Measurements from ENCODE around the gene GUCY2C.
"Not testable (repeated sequence)": the region's sequence is repeated elsewhere in the genome, so short reads cannot be mapped to it uniquely, and the experiment has no call there.

The GUCY2C gene

DNA sequence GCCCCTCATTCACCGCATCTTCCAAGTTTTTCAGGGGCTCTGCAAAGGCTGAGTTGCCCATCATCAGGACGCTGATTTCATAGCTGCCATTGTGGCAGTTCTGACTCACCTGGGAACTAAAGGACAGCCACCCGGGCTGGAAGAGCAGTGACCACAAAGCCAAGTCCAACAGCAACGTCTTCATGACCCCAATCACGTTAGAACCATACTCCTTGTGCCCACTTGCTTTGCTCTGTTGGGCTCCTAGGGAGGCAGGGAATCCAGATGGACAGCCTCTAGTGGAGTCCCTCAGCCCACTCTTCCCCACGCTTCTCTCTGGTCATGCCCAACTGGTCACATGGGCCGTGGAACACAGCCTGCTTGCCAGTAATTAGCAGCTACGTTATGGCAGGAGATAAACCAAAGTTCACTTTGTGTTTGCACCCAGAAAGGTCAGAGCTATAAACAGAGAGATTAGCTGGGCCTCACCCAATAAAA is at the start of gene GUCY2C:
Gene GUCY2C, minus strand, starts transcription at position 335 of the 477 bp plus-strand sequence. Its CDS starts 151 bp downstream, at position 184.
- no peak for DNase-seq

DNA sequence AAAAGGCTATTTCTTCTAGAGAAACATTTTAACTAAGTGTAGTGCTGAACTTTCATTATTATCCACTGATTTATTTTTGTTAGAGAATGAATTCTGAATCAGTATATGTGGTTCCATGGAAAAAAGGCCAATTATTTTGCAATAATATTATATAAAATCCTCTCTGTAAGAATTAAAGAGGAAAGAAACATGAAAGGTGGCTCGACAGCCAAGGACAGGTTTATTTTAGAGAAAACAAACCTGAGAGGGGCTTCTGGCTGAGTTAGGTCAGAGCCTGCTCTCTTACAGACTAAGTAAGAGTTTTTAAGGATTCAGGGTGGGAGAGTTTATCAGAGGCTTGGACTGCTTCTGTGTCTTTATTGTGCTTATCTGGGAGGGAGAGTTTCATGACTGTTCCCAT is 46.7 kb upstream of the GUCY2C start:
- no peak for DNase-seq

DNA sequence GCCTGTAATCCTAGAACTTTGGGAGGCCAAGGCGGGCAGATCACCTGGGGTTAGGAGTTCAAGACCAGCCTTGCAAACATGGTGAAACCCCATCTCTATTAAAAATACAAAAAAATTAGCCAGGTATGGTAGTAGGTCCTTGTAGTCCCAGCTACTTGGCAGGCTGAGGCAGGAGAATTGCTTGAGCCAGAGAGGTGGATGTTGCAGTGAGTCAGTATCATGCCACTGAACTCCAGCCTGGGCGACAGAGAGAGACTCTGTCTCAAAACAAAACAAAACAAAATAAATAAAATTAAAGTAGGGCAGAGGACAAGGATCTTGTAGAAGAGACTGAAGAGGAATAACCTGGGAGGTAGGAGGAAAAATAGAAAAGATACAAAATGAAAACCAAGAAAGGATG is 45.5 kb upstream of the GUCY2C start:
- DNase-seq = no peak

- DNase-seq = no peak
Measured at GRCh38 chr12:14741153-14741552, 44.8 kb upstream of the GUCY2C start.

- DNase-seq = not testable (repeated sequence)
Measured at GRCh38 chr12:14736441-14736840, 40.0 kb upstream of the GUCY2C start.

DNA sequence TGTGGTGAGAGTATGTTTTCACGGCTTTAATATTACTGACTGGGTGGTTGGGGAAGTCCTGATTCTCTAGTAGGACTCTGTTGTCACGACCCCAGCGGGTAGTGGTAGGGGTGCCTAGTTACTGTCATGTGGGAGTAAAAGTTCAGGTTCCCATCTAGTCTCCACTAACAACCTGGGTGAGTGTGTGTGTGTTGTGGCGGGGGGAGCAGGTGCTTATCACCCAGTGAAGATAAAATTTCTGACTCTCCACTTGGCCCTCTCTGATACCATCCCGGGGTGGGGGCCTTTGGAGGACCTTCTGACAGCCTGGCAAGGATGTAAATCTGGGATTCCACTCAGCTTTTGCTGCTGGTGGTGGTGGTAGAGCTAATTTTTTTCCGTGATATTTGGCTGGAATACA is 35.4 kb upstream of the GUCY2C start:
- DNase-seq = no peak

- DNase-seq = no peak
Measured at GRCh38 chr12:14729586-14729985, 33.2 kb upstream of the GUCY2C start.

GRCh38 chr12:14723763-14724162 is 27.4 kb upstream of the GUCY2C start:
- peak; percentile 50 to 51 for DNase-seq

DNA sequence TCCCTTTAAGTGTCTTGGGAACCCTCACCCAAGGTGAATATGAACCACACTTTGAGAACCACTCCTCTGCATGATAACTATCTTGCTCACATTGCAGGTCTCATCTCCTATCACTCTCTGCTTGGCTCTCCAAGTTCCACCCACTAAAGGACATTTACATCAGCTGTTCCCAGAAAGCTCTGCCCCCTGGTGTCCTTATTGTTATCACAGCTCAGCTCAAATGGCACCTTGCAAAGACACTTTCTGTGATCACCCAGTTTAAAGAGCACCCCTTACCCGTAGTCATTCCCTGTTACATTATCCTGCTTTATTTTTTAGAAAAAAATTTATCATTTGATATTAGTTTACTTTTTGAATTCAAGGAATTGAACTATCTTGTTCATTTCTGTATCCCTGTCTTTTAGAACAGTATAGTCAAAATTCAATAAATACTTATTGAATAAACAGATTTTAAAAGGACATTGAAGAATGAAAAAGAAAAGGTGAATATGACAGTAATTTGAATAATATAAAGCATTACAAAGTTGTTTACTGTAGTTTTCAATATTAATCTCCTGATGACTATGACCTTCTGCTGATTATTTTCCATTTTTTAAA is 20.5 kb upstream of the GUCY2C start:
- DNase-seq = peak; percentile 18 to 32

DNA sequence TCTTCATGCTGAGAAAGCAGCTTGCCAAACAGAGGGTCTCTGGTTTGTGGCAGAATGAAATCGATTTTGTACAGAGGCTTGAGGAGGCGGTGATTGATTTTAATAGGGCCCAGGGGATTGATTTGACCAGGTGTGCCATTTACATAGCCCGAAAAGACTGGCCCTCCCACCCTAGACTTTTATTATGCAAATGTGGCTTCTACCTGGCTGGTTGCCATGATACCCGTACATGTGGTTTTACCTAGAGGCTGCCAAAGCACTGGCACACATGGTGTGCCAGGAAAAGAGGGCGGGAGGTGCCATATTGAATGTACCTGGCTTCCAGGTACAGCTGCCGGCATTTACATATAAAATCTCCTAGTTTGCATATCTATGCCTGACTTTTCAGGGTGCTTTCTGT is 18.0 kb upstream of the GUCY2C start:
- no peak for DNase-seq

DNA sequence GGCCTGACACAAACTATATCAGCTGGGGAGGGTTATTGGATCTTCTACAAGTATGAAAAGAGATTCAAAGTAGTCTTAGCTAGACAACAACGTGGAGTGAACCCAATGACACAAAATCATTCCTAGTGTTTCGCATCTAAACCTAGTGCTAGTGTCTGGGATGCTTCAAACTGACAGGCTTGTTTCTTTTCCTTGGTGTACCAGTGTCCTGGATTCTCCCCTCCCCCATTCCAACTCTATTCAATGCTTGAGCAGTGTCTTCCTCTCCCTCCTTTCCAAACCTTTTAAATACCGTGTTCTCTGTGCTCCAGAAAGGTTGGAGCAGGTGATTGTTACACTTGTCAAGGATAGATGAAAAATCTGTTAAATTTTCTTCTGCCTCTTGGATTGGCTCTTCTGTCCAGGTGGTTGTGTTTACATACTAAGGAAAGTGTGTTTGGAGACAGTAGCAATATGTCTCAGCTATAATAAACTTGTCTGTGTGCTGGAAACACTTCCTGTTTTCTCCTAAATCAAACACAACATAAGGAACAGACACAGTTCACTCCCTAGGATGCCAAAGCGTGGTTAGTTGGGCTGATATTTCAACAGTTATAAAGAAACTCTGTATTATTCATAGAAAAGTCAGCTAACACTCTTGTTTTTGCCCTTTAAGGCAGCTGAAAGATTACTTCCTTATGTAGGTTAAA is 14.4 kb upstream of the GUCY2C start:
- DNase-seq = no peak

DNA sequence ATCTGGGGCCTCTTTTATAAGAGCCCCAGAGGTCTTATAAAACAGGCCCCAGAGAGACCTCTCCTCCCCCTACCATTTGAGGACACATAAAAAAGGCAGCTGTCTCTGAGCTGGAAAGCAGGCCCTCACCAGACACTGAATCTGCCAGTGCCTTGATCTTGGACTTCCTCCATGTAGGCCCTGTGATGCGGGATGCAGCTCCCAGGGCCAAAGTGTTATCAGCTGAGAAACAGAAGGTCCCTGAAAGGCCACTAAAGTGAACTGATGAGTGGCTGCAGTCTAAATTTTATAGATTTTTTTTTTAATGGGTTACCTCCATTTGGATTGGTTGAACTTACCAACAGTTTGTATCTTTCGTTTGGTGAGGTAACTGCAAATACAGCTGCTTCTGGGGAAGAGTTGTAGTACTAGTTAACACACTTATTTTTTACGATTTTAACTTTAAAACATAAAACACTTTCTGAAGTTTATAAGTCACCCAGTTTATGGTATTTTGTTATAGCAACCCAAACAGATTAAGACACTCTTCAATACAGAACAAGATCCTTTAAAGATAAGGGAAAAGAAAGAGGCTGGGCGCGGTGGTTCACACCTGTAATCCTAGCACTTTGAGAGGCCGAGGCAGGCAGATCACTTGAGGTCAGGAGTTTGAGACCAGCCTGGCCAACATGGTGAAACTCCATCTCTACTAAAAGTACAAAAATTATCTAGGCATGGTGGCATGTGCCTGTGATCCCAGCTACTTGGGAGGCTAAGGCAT is 5.6 kb upstream of the GUCY2C start:
- no peak for DNase-seq

DNA sequence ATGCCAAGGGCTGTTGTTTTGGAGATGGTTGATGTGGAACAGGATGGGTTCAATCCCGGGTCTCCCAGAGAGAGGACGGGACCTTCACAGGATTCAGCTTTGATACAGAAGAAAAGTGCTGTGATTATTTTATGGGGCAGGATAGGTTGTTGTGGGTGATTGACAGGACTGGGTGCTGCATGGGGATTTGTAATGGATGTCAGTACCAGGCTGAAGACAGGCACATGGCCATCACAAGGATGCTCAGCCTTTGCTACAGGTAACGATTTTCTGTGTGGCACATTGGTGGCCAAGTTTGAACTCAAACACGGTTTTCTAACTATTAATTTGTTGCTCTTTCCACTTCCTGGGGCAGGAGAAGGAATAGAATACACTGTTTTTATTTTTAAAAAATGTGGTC is 4.5 kb upstream of the GUCY2C start:
- DNase-seq = no peak

- DNase-seq = no peak
Measured at GRCh38 chr12:14699923-14700322, 3.5 kb upstream of the GUCY2C start.

- DNase-seq = no peak
Measured at GRCh38 chr12:14698555-14698954, 2.2 kb upstream of the GUCY2C start.

DNA sequence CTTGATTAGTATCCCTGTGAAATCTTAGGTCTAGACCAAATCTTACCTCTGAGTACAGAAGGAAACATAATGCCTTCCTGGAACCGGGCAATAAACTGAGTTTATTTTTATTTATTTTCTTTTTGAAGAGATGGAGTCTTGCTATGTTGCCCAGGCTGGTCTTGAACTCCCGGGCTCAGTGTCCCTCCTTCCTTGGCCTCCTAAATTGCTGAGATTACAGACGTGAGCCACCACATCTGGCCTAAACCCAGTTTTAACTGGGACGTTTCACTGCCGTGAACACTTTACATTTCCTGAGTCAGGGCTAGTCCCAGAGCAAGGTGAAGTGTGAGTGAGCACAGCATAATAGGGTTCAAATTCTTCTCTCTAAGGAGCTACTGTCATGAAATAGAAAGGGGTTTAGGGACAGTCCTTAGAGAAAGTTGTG is 671 bp downstream of the GUCY2C start:
- DNase-seq = no peak

GRCh38 chr12:14694970-14695369 is 1.4 kb downstream of the GUCY2C start:
- no peak for DNase-seq

- DNase-seq = no peak
Measured at GRCh38 chr12:14694145-14694714, 2.2 kb downstream of the GUCY2C start.

DNA sequence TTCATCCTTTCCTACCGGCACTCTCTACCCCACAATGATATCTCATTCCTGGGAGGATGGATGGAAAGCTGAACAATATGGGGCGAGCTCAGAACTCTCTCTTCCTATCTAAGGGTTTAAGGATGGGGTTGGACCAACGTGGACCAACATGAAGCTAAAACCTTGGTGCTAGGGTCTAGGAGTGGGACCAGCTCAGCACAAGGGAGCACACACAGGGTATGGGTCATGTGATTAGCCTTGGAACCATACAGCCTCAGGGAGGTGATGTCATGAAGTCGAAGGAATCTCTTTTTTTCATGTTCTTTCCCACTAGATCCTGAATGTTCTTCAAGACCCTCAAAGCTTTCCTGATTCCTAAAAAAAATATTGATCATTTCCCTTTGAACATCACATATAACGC is 3.3 kb downstream of the GUCY2C start:
- DNase-seq = no peak

GRCh38 chr12:14691560-14691959 is 4.8 kb downstream of the GUCY2C start:
- no peak for DNase-seq

DNA sequence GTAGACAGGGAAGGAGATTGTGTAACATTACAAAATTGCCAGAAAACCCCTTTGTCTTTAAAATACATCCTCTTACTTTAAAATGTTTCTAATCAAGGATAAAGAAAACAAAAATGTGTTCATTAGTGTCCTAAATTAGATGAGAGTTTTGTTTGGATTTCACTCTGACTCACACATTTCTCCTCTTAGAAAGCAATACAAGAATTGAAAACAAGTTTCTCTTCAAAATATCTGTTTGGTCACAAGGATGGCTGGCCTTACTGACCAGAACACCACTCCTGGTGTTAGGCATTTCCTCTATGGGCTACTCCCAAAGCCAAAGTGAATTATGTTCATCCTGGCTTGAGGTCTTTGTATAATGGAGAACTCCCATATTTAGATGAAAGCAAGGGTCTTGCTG is 6.4 kb downstream of the GUCY2C start:
- DNase-seq = no peak

DNA sequence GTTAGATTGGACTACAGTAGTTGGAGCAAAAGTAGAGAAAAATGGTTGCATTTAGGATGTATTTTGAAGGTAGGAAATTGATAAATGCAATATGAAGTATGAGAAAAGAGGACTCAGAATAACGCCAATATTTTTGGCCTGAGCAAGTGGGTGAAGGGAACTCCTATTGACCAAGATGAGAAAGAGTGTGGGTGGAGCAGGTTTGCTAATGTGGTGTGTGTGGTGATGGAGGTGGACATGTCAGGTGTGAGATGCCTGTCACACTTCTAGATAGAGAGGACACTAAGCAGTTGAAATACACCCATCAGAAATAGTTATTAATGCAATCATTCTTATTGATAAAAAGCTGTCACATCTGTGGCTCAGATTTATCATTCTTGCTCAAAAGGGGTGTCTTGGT is 7.3 kb downstream of the GUCY2C start:
- DNase-seq = no peak

- not testable (repeated sequence) for DNase-seq
Measured at GRCh38 chr12:14682231-14682630, 14.2 kb downstream of the GUCY2C start.

DNA sequence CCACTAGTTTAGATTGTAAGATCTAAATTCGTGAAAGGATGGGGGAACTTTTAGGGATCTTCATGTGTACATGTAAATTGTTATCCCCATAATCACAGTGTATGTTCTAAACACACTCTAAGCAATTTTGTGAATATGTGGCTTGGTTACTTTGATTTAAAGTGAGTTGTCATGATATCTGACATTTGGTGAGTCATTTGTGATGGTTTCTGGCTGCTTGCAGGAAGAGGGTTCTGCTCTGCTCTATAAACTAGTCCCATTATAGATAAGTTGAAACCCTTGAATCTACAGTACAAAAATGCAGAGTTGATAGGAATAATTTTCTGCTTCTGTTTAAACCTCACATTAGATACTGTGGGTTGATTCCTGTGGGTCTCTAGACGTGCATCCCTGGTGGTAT is 14.8 kb downstream of the GUCY2C start:
- no peak for DNase-seq
